Measurements from ENCODE around the gene JAGN1. TPM values are rescaled to one million over a fixed set of nuclear protein-coding genes. Genes with fewer than 3 reads are reported as not detected.

The JAGN1 gene
- total and polyA plus RNA-seq, 2 of the 8 experiments (the other 6 are each of a cell fraction or from before 2014, with no cell fraction given): 26.9 to 51.6 TPM

GRCh38 chr3:9942164-9942563, 51.8 kb downstream of the JAGN1 start:
- Histone ChIP-seq H3K18ac (ENCODE audit: extremely low read depth, low read length) (no peak overlapping the region), H3K56ac (replicated peaks; ENCODE audit: insufficient read length, low read depth, low read length) (no peak overlapping the region), H3K14ac (ENCODE audit: insufficient read length) (no peak overlapping the region), H4K5ac (ENCODE audit: insufficient read length, low read depth, low read length) (no peak overlapping the region), H3K27ac (ENCODE audit: low read depth, low read length) (no peak overlapping the region), H2AK5ac (ENCODE audit: low read depth, low read length) (no peak overlapping the region), H3K79me2 (ENCODE audit: control insufficient read depth in 1 of 2, insufficient read depth in 2 of 2, low read length in 2 of 2) (no peaks in the 10 kb centered on the region), H3K23me2 (ENCODE audit: low read depth, low read length) (peaks cover 13% of the 10 kb centered on the region; the same call in 1 of the 2 replicates), H3K79me1 (ENCODE audit: low read depth, low read length) (no peaks in the 10 kb centered on the region), H2BK120ac (replicated peaks; ENCODE audit: low read depth, low read length) (no peak overlapping the region), H4K8ac (ENCODE audit: extremely low read depth, insufficient read depth, low read length) (no peak overlapping the region), H3K36me3 (ENCODE audit: control insufficient read depth in 2 of 4, insufficient read depth in 4 of 4, low read length in 3 of 4) (no peaks in the 10 kb centered on the region), H3K9me3 (ENCODE audit: insufficient read depth in 2 of 2, low read depth in 1 of 2, low read length in 1 of 2) (peaks cover 0 to 4% of the 10 kb centered on the region in 2 experiments; a peak in 1 of 4 replicates), H3K23ac (ENCODE audit: insufficient read length) (no peak overlapping the region), H2BK12ac (ENCODE audit: low read depth, low read length) (no peak overlapping the region), H3K27me3 (replicated peaks in 1 of 4; ENCODE audit: control insufficient read depth in 3 of 4, extremely low read depth in 1 of 4, insufficient read depth in 3 of 4, low read length in 3 of 4) (no peaks in the 10 kb centered on the region), H4K91ac (replicated peaks; ENCODE audit: insufficient read length, low read length) (no peak overlapping the region), H3K4ac (replicated peaks; ENCODE audit: insufficient read length, low read depth, low read length) (no peak overlapping the region), H3K4me3 (ENCODE audit: extremely low read depth in 1 of 4, insufficient read depth in 2 of 4, low read depth in 3 of 4, low read length in 4 of 4) (no peak overlapping the region), H3K4me2 (ENCODE audit: insufficient read depth in 1 of 2, low read depth in 2 of 2, low read length in 2 of 2) (no peak overlapping the region), H2BK5ac (ENCODE audit: low read depth, low read length) (no peak overlapping the region), H4K20me1 (replicated peaks in 1 of 2; ENCODE audit: control insufficient read depth in 1 of 2, insufficient read depth in 2 of 2, low read length in 2 of 2) (no peaks in the 10 kb centered on the region), H3K9ac (replicated peaks in 1 of 4; ENCODE audit: extremely low read depth in 1 of 4, low read depth in 3 of 4, low read length in 3 of 4) (no peak overlapping the region), H2BK15ac (ENCODE audit: low read length) (no peak overlapping the region), H2AFZ (ENCODE audit: low read length) (no peak overlapping the region), H2BK20ac (ENCODE audit: low read length) (no peak overlapping the region), H3K4me1 (replicated peaks in 1 of 4; ENCODE audit: control insufficient read depth in 3 of 4, insufficient read depth in 4 of 4, low read length in 3 of 4) (peaks cover 0 to 4% (median 1%) of the 10 kb centered on the region in 4 experiments; a peak in 4 of 7 replicates)
- ChIA-PET POLR2A (ENCODE audit: partially characterized antibody) (interaction anchor here (0.9 to 1.8 kb wide), 10 partner anchors 8 to 149 kb away, joined by 3 to 6 read pairs (median 3); partner anchors contain the start of genes ARPC4, CRELD1, PRRT3 and TTLL3), CTCF (ENCODE audit: partially characterized antibody) (interaction anchor here (0.6 to 2.1 kb wide), 8 partner anchors 10 to 115 kb away, joined by 3 to 8 read pairs (median 5); partner anchors contain the start of gene PRRT3)
- DNase-seq (ENCODE audit: low read depth in 1 of 2, low spot score in 2 of 2) (no peak), FAIRE-seq (no peak)
- 75% methylated on average over 2 of the region's 4 CpGs; no CpG with 5 or more reads in 1 of the 2 experiments for WGBS, 2 experiments (ENCODE audit: extremely low coverage in 1 of 2, insufficient coverage in 1 of 2, insufficient read length in 1 of 2, insufficient replicate concordance in 2 of 2, low coverage in 1 of 2, low lambda C conversion rate in 2 of 2, missing lambda C conversion rate in 1 of 2)
- no peak for TF ChIP-seq RXRA (IDR thresholded peaks at IDR 0.05; ENCODE audit: insufficient read depth, low read depth, low read length)
- TF ChIP-seq SAP30 (IDR thresholded peaks at IDR 0.05; ENCODE audit: insufficient read depth, insufficient replicate concordance, low read length): no peak
- no peak for TF ChIP-seq YY1 (IDR thresholded peaks at IDR 0.05; ENCODE audit: low read depth, low read length)
- TF ChIP-seq CTCF (IDR thresholded peaks at IDR 0.05; ENCODE audit: control extremely low read depth in 1 of 3, insufficient read depth in 1 of 3, low read depth in 1 of 3, low read length in 3 of 3): no peak
- no peak for TF ChIP-seq PHF8 (conservative IDR thresholded peaks at IDR 0.05; ENCODE audit: low read depth, low read length)
- TF ChIP-seq USF2 (IDR thresholded peaks at IDR 0.05; ENCODE audit: low read length): no peak
- TF ChIP-seq CBX5 (IDR thresholded peaks at IDR 0.05; ENCODE audit: low read depth, low read length): no peak
- TF ChIP-seq TBP (IDR thresholded peaks at IDR 0.05; ENCODE audit: low read depth, low read length): no peak
- TF ChIP-seq GABPA (IDR thresholded peaks at IDR 0.05; ENCODE audit: borderline replicate concordance, insufficient read depth, low read length): no peak
